Peyer's patch (tissue), 4 donors: ENCODE measurements around the gene SLC11A1.

Source experiments
- POLR2A ChIP-seq, 2 donors: fragments of 450-650 bp; IDR thresholded peaks; one replicate each; pipeline ENCODE4 v1.5.1; 2017; ENCODE audit warnings: antibody characterized with exemption in 2 of 2, mild to moderate bottlenecking in 2 of 2, moderate library complexity in 2 of 2
- TF ChIP-seq, protein P1 (sequence below), 6 experiments: fragments of 450-650 bp in 4 of 6; fragments of 200-600 bp in 2 of 6; sonication (generic) in 1 of 6; IDR thresholded peaks; one replicate each; pipeline ENCODE4 v1.5.1; 2017 to 2019; ENCODE audit warnings: antibody characterized with exemption in 6 of 6, mild to moderate bottlenecking in 3 of 6, moderate library complexity in 1 of 6

DNA sequence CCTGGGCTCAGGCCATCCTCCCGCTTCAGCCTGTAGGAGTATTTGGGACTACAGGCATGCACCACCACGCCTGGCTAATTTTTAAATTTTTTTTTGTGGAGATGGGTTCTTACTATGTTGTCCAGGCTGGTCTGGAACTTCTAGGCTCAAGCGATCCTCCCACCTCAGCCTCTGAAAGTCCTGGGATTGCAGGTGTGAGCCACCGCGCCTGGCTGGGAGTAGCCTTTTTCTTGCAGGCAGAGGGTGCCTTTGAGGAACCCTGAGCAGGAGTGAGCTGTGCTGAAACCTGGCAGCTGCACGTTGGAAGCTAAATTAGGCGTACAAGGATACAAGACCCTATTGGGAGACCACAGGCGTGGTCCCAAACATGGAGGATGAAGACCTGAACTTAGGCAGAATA lies 25.6 kb downstream of the SLC11A1 start:
- TF ChIP-seq, protein P1, sequence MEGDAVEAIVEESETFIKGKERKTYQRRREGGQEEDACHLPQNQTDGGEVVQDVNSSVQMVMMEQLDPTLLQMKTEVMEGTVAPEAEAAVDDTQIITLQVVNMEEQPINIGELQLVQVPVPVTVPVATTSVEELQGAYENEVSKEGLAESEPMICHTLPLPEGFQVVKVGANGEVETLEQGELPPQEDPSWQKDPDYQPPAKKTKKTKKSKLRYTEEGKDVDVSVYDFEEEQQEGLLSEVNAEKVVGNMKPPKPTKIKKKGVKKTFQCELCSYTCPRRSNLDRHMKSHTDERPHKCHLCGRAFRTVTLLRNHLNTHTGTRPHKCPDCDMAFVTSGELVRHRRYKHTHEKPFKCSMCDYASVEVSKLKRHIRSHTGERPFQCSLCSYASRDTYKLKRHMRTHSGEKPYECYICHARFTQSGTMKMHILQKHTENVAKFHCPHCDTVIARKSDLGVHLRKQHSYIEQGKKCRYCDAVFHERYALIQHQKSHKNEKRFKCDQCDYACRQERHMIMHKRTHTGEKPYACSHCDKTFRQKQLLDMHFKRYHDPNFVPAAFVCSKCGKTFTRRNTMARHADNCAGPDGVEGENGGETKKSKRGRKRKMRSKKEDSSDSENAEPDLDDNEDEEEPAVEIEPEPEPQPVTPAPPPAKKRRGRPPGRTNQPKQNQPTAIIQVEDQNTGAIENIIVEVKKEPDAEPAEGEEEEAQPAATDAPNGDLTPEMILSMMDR (IDR thresholded peaks at IDR 0.05), result no peak
- TF ChIP-seq POLR2A (IDR thresholded peaks at IDR 0.05), result no peak
